GM21723 (cell line): Measurements from ENCODE around the gene CLPSL2.

Experiments used
- ATAC-seq: cut with Tn5 transposase; IDR thresholded peaks from one replicate; pipeline ENCODE4 v1.9.1; 2021; ENCODE audit warnings: mild to moderate bottlenecking, moderate library complexity; ENCODE audit not compliant: unreplicated experiment

The CLPSL2 gene

DNA sequence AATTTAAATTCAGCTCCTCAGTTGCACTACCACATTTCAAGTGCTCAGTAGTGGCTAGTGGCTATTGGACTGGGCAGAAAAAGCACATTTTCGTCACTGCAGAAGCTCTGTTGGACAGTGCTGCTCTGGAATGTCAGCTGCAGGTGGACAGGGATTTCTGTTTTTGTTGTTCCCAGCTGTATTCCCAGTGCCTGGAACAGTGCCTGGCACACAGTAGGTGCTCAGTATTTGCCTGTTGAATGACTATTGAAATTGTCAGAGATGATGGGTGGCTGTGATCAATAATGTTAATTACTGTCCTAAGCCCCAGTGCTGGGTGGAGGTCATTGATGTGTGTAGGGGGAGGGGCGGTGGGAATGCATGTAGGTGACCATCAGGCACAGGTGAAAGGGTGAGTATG, 9.9 kb downstream of the CLPSL2 start:
- ATAC-seq = no peak

- no peak for ATAC-seq
Measured at GRCh38 chr6:35786810-35787209, 10.4 kb downstream of the CLPSL2 start.

DNA sequence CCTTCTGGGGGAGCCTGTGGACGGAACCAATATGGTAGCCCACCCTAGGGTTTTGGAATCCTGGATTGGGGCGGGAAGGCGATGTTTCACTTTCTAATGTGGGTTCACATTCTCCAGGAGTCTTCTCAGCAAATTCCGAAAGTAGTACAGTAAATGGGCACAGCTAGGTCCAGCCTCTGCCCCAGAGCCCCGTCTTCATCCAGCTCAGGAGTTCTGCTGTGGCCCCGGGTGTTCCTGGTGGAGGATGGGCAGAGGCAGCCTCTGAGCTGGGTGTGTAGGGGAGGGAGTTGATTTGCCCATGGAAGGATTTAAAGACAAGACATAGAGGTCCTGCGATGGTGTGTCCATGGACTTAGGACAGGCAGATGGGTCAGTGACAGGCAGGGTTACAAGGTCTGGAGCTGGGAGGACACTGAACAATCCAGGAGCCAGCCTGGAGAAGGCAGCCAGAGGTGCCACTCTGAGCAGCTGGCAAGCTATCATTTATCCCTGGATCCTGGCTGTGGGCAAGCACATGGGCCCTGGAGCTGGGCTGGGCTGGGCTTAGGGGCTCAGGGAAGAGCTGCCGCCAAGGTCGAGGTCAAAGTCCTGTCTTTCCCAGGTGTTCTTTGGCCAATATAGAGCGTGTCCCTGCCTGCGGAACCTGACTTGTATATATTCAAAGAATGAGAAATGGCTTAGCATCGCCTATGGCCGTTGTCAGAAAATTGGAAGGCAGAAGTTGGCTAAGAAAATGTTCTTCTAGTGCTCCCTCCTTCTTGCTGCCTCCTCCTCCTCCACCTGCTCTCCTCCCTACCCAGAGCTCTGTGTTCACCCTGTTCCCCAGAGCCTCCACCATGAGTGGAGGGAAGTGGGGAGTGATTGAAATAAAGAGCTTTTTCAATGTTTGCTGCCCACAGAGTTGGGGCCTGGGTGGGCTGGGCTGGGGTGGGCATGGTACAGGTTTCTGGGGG, 11.1 kb downstream of the CLPSL2 start:
- no peak for ATAC-seq

- ATAC-seq = no peak
Measured at GRCh38 chr6:35788423-35788982, 12.1 kb downstream of the CLPSL2 start.

GRCh38 chr6:35790683-35791082, 14.3 kb downstream of the CLPSL2 start:
- no peak for ATAC-seq

DNA sequence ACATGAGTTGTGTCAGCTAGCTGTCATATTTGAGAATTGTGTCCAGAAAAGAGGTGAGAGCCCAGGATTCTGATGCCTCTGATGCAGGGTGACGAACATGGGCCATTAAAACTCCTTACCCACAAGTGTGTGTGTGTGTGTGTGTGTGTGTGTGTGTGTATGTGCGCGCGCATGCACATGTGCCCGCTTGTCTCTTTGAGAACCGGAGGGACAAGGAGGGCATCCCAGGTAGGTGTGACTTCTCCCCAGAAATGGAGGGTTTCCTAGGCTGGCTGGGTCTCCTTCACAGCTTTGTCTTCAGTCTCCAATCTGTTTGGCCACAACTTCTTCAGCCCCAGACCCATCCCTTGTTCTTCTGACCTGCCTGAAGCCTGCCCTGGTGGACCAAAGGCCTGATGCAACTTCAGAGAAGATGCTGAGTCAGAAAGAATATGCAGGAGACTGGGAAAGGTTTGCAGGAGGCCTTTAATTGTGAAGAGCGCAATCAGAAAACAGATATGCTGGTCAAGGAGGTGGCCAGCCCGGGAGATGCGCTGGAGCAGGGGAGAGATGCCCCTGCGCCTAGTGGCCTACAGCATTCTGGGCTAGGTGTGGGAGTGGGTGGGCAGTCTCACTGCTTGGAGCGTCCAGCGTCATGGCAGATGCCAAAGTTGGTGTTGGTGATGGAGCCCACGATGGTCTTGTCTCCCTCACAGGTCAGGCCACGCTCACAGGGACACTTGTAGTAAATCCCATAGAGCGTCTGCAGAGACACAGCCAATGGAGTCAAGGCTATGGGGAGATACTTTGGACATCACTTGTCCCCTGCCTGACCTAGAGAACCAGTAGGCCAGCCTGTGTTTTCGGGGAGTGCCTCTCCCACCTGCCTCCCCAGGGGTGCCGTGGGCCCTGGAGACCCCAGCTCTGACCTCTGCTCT, 18.4 kb downstream of the CLPSL2 start:
- no peak for ATAC-seq

DNA sequence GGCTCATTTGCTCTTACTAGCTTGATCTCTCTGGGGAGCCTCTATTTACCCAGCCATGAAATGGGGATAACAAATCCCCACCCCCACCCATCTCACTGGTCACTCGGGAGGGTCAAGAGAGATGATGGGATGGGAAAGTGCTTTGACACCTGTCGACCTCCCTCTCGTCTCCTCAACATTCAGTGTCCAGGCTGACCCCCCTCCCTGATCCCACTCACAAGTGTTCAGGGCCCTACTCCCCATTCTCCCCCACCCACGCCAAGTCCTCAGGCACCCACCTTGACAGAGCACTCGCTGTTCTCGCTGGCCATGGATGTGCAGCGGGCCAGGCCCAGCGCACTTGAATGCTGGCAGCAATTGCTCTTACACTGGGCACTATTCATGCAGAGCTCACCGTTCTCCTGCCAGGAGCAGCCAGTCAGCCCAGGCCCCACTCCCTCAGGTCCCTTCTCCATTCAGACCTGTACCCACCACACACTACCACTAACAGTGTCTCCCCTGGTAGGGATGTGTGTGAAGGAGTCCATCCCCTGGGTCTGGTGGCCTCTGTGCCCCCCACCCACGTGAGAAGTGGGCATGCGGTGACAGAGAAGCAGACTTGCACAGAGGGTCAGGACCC, 19.2 kb downstream of the CLPSL2 start:
- ATAC-seq = no peak

- ATAC-seq = no peak
Measured at GRCh38 chr6:35796236-35796635, 19.8 kb downstream of the CLPSL2 start.

- ATAC-seq = no peak
Measured at GRCh38 chr6:35797837-35798526, 21.6 kb downstream of the CLPSL2 start.

GRCh38 chr6:35798706-35799105, 22.3 kb downstream of the CLPSL2 start:
- ATAC-seq = no peak

DNA sequence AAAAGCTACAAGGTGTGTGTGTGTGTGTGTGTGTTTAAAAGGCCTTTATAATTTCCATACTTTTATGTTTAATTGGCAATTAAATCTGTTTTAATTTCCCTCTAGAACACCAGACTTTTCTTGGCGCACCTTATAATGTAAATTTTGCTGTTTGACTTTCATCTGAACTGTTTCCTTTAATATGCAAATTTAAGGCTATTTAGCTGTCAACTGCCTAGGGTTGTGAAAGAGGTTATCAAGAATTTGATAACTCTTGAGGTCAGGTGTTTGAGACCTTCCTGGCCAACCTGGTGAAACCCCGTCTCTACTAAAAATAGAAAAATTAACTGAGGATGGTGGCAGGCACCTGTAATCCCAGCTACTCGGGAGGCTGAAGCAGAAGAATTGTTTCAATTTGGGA, 24.8 kb downstream of the CLPSL2 start:
- no peak for ATAC-seq

DNA sequence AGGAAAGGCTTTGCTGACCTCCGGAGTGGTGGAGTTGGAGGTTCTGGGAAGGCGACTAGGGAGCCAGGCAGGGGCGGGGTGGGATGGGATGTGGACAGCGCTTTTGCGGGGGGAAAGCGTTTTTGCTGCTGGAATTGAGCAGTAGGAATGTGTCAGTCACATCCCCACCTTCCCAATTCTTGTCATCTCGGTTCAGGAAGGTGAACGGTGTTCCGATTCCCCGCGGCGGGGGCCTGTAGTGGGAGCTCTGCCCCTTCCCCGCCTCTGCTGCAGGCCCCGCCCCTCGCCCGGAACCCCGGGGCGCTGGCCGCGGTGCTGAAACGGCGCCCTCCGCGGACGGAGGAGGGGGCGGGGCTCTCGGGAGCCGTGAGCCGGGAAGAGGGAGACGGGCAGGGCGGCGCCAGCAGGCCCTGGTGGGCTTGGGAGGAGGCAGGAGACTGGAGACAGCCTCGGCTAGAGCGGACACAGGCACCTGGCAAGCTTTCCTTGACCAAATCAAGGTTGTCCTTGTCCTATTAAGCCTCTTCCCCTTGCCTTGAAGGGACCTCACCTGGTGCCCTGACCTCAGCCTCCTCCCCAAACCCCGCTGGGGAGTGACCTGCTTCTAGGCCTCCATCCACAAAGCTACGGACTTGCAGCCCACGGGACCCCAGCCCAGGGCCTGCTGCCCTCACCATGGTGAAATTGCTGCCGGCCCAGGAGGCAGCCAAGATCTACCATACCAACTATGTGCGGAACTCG, 28.8 kb downstream of the CLPSL2 start, which contains the start of gene LHFPL5:
Gene LHFPL5, plus strand, starts transcription at position 357 of the 741 bp plus-strand sequence. Its CDS starts 319 bp downstream, at position 676.
- ATAC-seq = no peak

GRCh38 chr6:35808688-35809087, 32.3 kb downstream of the CLPSL2 start:
- no peak for ATAC-seq

DNA sequence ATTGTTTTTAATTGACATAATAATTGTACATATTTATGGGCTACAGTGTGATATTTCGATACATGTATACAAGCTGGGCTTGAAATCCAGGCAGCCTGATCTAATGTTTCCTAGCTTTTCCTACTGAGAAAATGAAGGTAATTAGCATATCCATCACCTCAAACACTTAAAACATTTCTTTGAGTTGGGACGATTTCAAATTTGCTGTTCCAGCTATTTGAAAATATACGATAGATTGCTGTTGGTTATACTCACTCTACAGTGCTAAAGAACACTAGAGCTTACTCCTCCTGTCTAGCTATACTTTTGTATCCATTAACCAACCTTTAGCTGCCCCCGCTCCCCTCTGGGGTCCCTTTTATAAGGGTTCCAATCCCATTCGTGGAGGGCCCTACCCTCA, 33.4 kb downstream of the CLPSL2 start:
- no peak for ATAC-seq

GRCh38 chr6:35810971-35811698, 34.7 kb downstream of the CLPSL2 start:
- no peak for ATAC-seq

DNA sequence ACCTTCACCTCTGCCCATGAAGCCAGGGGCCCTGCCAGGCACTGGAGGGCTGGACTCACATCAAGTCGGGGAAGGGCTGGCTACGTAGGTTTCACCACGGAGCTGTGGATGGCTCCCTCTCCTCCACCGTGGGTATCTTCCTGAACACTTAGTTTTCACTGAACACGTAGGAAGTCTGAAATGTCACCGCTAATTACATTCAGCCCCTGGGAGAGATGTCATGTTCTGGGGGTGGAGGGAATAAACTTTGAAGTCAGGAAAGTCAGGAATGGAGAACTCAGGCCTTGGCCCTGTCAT, 35.2 kb downstream of the CLPSL2 start:
- no peak for ATAC-seq

GRCh38 chr6:35817515-35817914, 41.1 kb downstream of the CLPSL2 start:
- no peak for ATAC-seq

DNA sequence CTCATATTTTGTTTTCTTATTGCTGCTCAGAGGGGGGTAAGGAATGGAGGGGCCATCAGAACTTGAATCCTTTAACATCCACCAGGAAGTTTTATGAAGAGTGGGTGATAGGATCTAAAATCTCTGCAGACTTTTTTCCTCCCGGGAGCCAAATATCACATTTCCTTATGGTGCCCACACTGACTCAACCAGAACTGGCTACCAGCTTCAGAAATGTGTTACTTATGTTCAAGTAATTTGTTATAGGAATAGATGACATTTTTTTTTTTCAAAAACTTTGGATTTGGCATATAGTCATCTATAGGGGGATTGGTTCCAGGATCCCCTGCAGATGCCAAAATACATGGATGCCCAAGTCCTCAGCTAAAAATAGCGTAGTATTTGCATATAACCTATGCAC, 47.2 kb downstream of the CLPSL2 start:
- ATAC-seq = no peak

- no peak for ATAC-seq
Measured at GRCh38 chr6:35824552-35825192, 48.3 kb downstream of the CLPSL2 start.
